CD4-positive, alpha-beta T cell (primary cell): ENCODE results near the gene MEIOSIN. TPM values are rescaled to one million over a fixed set of nuclear protein-coding genes. Genes with fewer than 3 reads are reported as not detected.

Experiments
- ATAC-seq: fragments of 200-7000 bp; cut with Tn5 transposase; one replicate; pipeline ENCODE4 v1.10.0; 2022; ENCODE audit warnings: mild to moderate bottlenecking; ENCODE audit not compliant: poor library complexity
- CTCF ChIA-PET: fragments of 350-600 bp; sonication (Branson Sonifier 250); formaldehyde crosslinking; loops from one replicate; lab custom pipeline; 2021; ENCODE audit warnings: antibody characterized with exemption, inconsistent platforms; lab: Charles Lee
- POLR2A ChIA-PET: fragments of 350-600 bp; sonication (Branson Sonifier 250); formaldehyde crosslinking; loops from one replicate; lab custom pipeline; 2021; ENCODE audit warnings: antibody characterized with exemption, inconsistent platforms; lab: Charles Lee
- DNase-seq, 14 experiments: peaks; one replicate each; pipeline ENCODE4 v3.0.0-alpha.2; 2013 to 2020; ENCODE audit warnings: mixed read lengths in 2 of 14
- H3K27ac ChIP-seq, 2 donors: one replicate each; pipeline versions ENCODE4 v1.5.1 to v1.7.0; 2013; ENCODE audit warnings: low read length in 2 of 2, low read depth in 1 of 2, mild to moderate bottlenecking in 1 of 2
- H3K27me3 ChIP-seq, 2 experiments: 1 replicate in 1 of 2; 2 replicates in 1 of 2; pipeline versions ENCODE4 v1.6.1 to v1.7.0; 2013; ENCODE audit warnings: low read length in 2 of 2, control low read depth in 1 of 2, mild to moderate bottlenecking in 1 of 2, moderate library complexity in 1 of 2; ENCODE audit not compliant: insufficient read depth in 2 of 2, control insufficient read depth in 1 of 2
- H3K36me3 ChIP-seq: one replicate; pipeline ENCODE4 v1.6.1; 2013; ENCODE audit warnings: low read length, control low read depth; ENCODE audit not compliant: insufficient read depth
- H3K4me1 ChIP-seq: one replicate; pipeline ENCODE4 v1.6.1; 2013; ENCODE audit warnings: low read length, control low read depth; ENCODE audit not compliant: insufficient read depth
- H3K4me3 ChIP-seq: one replicate; pipeline ENCODE4 v1.5.1; 2013; ENCODE audit warnings: mild to moderate bottlenecking, low read length, moderate library complexity
- H3K9me3 ChIP-seq, 2 experiments: 1 replicate in 1 of 2; 2 replicates in 1 of 2; pipeline versions ENCODE4 v1.6.1 to v1.7.0; 2013; ENCODE audit warnings: low read length in 2 of 2, mild to moderate bottlenecking in 2 of 2, control low read depth in 1 of 2, moderate library complexity in 1 of 2; ENCODE audit not compliant: control insufficient read depth in 1 of 2, insufficient read depth in 1 of 2
- H3K27ac Mint-ChIP-seq: one replicate; pipeline ENCODE4 v1.8.0; 2020; ENCODE audit warnings: mixed read lengths
- H3K27me3 Mint-ChIP-seq: one replicate; pipeline ENCODE4 v1.8.0; 2021; ENCODE audit warnings: mixed read lengths
- H3K36me3 Mint-ChIP-seq: one replicate; pipeline ENCODE4 v1.8.0; 2021; ENCODE audit warnings: low read depth, mixed read lengths
- H3K4me1 Mint-ChIP-seq: one replicate; pipeline ENCODE4 v1.8.0; 2021; ENCODE audit warnings: low read depth, mixed read lengths
- H3K4me3 Mint-ChIP-seq: one replicate; pipeline ENCODE4 v1.8.0; 2020; ENCODE audit warnings: mild to moderate bottlenecking, mixed read lengths
- H3K9me3 Mint-ChIP-seq: one replicate; pipeline ENCODE4 v1.8.0; 2020; ENCODE audit warnings: mixed read lengths
- CTCF ChIP-seq: fragments of 200-600 bp; IDR thresholded peaks from one replicate; pipeline ENCODE4 v1.8.0; 2022; ENCODE audit warnings: antibody characterized with exemption, mild to moderate bottlenecking
- intact Hi-C, 2 experiments: fragments of 100-400 bp; cut with DNase I in 1 of 2; cut with micrococcal nuclease in 1 of 2; formaldehyde crosslinking; loops; one replicate each; pipeline versions ENCODE4 v1.15.1 to v1.9.0; 2023 to 2025; cut with DNase I, micrococcal nuclease
- total RNA-seq, 174 experiments: library from RNA in 2 of 174; stranded (reverse) in 2 of 174; gene quantifications; one replicate each; pipeline ENCODE4 v1.2.3 and lab custom pipeline; 2021 to 2026

MEIOSIN gene
- total RNA-seq, 2 experiments from 2014 or later, result not detected

GRCh38 chr19:45785781-45786532 is 52.7 kb downstream of the MEIOSIN start:
- DNase-seq (no peak), ATAC-seq (no peak)
- H3K27ac Mint-ChIP-seq, result no peak overlapping the region
- no peak for TF ChIP-seq CTCF
- ChIA-PET CTCF (no interaction called here), POLR2A (no interaction called here)
- Histone ChIP-seq H3K9me3 (peaks cover 0 to 8% of the 10 kb centered on the region in 2 experiments), H3K27ac (no peak overlapping the region), H3K27me3 (peaks cover 8 to 14% of the 10 kb centered on the region in 2 experiments), H3K4me1 (peaks cover 5% of the 10 kb centered on the region), H3K4me3 (no peak overlapping the region), H3K36me3 (peaks cover 29% of the 10 kb centered on the region)
- no peaks in the 10 kb centered on the region for H3K9me3 Mint-ChIP-seq
- intact Hi-C loops, result no loop called here
- peaks cover 20% of the 10 kb centered on the region for H3K4me1 Mint-ChIP-seq
- H3K4me3 Mint-ChIP-seq, result no peak overlapping the region
- peaks cover 29% of the 10 kb centered on the region for H3K27me3 Mint-ChIP-seq
- peaks cover 50% of the 10 kb centered on the region for H3K36me3 Mint-ChIP-seq

GRCh38 chr19:45786533-45786894 is 53.3 kb downstream of the MEIOSIN start:
- Histone ChIP-seq H3K36me3 (peaks cover 29% of the 10 kb centered on the region), H3K27me3 (peaks cover 3 to 9% of the 10 kb centered on the region in 2 experiments)
- CTCF ChIA-PET, result no interaction called here

GRCh38 chr19:45789035-45789786 is 56.0 kb downstream of the MEIOSIN start:
- peaks cover 0 to 4% of the 10 kb centered on the region in 2 experiments for H3K9me3 ChIP-seq
- no peak for ATAC-seq
- Mint-ChIP-seq H3K4me3 (no peak overlapping the region), H3K27ac (no peak overlapping the region), H3K4me1 (peaks cover 46% of the 10 kb centered on the region), H3K27me3 (peaks cover 21% of the 10 kb centered on the region), H3K9me3 (no peaks in the 10 kb centered on the region), H3K36me3 (peaks cover 55% of the 10 kb centered on the region)
- H3K4me1 ChIP-seq, result peaks cover 30% of the 10 kb centered on the region
- H3K36me3 ChIP-seq, result peaks cover 29% of the 10 kb centered on the region
- no peak overlapping the region for H3K4me3 ChIP-seq
- no peak for DNase-seq
- no peak overlapping the region for H3K27ac ChIP-seq
- no peak for TF ChIP-seq CTCF
- peaks cover 0 to 1% of the 10 kb centered on the region in 2 experiments for H3K27me3 ChIP-seq
- ChIA-PET POLR2A (interaction anchor here (1.1 to 5.5 kb wide), 2 partner anchors 16 to 20 kb away, joined by 4 to 50 read pairs; partner anchors contain the start of gene SIX5), CTCF (interaction anchor here (0.9 to 1.0 kb wide), 2 partner anchors 10 to 19 kb away, joined by 3 to 5 read pairs; no protein-coding TSS in a partner anchor)
- intact Hi-C loops, result no loop called here

More at GRCh38 chr19:45786533-45786894, 53.3 kb downstream of the MEIOSIN start:
- Histone ChIP-seq H3K27ac (no peak overlapping the region), H3K4me3 (no peak overlapping the region), H3K9me3 (peaks cover 0 to 6% of the 10 kb centered on the region in 2 experiments), H3K4me1 (peaks cover 11% of the 10 kb centered on the region)
- Mint-ChIP-seq H3K4me3 (no peak overlapping the region), H3K36me3 (peaks cover 55% of the 10 kb centered on the region), H3K9me3 (no peaks in the 10 kb centered on the region), H3K27ac (no peak overlapping the region), H3K27me3 (peaks cover 25% of the 10 kb centered on the region), H3K4me1 (peaks cover 24% of the 10 kb centered on the region)
- no peak for TF ChIP-seq CTCF
- ATAC-seq (no peak), DNase-seq (no peak)
- intact Hi-C loops, result no loop called here
- POLR2A ChIA-PET, result no interaction called here
